C4-2B (cell line): ENCODE measurements around the gene ZNF407.

ENCODE experiments used
- H3K27ac ChIP-seq: fragments of 450-650 bp; 2 replicates; pipeline ENCODE4 v1.5.1; 2017
- CTCF ChIP-seq: fragments of 450-650 bp; conservative IDR thresholded peaks from 2 replicates; pipeline ENCODE4 v1.5.1; 2017; ENCODE audit warnings: mild to moderate bottlenecking
- ZFX ChIP-seq: fragments of 450-650 bp; IDR thresholded peaks from 2 replicates; pipeline ENCODE4 v1.6.1; 2017

The ZNF407 gene

DNA sequence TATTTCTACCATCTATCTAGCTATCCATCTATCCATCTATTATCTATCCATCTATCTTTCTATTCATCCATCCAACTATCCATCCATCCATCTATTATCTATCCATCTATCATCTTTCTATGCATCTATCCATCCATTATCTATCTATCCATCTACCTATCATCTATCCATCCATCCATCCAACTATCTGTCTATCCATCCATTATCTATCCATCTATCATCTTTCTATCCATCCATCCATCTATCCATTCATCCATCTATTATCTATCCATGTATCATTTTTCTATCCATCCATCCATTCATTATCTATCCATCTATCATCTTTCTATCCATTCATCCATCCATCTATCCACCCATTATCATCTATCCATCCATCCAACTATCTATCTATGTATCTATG, 24.6 kb upstream of the ZNF407 start:
- TF ChIP-seq CTCF: no peak
- TF ChIP-seq ZFX: no peak
- H3K27ac ChIP-seq: no peak overlapping the region

DNA sequence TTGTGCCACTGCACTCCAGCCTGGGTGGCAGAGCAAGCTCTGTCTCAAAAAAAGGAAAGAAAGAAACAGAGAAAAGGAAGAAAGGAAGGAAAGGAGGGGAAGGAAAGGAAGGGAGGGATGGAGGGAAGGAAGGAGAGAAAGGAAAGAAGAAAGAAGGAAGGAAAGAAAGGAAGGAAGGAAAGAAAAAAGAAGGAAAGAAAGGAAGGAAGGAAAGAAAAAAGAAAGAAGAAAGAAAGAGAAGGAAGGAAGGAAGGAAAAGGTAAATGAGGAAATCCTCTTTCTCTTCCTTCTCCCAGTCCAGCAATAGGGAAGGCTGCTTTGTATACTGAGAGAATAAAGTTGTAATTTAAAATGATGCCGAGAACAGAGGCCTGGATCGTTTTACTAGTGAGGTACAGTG, 22.8 kb upstream of the ZNF407 start:
- TF ChIP-seq ZFX (no peak), CTCF (no peak)
- H3K27ac ChIP-seq: no peak overlapping the region

- no peak overlapping the region for H3K27ac ChIP-seq
- TF ChIP-seq ZFX (no peak), CTCF (no peak)
These were observed 20.7 kb upstream of the ZNF407 start for GRCh38 chr18:74577019-74577418.

DNA sequence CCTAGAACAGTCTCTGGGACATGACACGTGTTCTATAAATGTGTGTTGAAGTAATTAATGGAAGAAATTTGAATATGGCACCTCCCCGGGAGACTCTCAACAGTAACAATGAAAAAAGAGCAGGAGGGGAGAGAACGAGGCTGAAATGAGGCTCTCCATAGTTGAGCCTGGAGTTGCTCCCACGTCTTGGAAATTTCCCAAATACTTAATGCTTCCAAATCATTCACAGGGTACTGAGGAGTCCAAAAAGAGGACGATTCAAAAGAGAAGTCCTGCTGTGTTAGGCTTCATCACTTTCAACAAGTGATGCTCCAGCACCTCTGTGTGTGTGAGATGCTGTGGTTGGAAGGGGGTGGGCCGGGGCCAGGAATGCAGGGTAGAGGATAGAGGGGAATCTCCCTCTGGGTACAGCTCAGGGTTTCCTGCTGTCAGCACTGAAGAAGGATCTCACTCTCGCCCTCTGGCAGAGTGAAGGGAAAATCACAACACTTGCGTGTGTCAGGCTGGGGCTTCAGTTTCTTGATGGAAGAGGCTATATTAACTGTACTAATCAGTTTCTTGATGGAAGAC, 18.1 kb upstream of the ZNF407 start:
- H3K27ac ChIP-seq: no peak overlapping the region

DNA sequence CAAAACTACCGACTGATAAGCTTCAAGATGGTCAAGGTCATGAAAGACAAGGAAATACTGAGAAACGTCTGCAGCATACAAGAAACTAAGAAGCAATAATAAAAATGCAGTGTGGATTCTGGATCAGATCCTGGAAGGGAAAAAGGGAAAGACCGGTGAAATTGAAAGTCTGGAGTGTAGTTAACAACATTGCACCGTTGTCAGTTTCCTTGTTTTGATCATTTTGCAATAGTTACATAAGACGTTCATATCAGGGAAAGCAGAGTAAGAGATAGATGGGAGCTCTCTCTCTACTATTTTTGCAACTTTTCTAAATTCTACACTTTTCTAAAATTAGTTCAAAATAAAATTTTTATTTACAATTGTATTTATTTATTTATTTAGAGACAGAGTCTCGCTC, 15.0 kb upstream of the ZNF407 start:
- TF ChIP-seq ZFX (no peak), CTCF (no peak)
- no peak overlapping the region for H3K27ac ChIP-seq

More for the DNA sequence above, 18.1 kb upstream of the ZNF407 start:
- TF ChIP-seq ZFX (no peak), CTCF (no peak)

- TF ChIP-seq CTCF (no peak), ZFX (no peak)
- no peak overlapping the region for H3K27ac ChIP-seq
These were observed 10.2 kb upstream of the ZNF407 start for GRCh38 chr18:74587441-74587840.

DNA sequence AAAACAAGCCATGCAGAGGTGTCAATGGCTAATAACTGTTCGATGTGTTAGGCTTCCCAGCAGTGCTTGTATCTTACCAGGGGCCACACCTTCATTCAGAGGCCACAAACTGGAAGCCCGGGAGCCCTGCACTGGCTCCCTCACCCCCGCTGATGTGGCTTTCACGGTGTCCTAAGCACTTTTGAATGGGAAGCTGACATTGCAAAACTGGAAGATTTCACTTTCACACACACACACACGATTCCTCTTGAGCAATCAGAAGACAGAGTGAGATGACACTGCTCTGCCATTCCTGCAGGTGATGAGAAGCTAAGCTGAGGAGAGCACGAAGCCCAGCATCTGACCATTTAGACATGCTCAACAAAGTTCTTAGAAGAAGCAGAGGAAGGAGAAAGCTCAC, 8.6 kb upstream of the ZNF407 start:
- H3K27ac ChIP-seq: no peak overlapping the region
- TF ChIP-seq CTCF (no peak), ZFX (no peak)
